GM23248 (cell line): Measurements from ENCODE around the gene MARCHF4.

Experiments used
- EZH2 ChIP-seq: fragments of 200-600 bp; sonication (generic); IDR thresholded peaks from 2 replicates; pipeline ENCODE4 v1.6.1; 2018; ENCODE audit warnings: antibody characterized with exemption, mild to moderate bottlenecking; ENCODE audit not compliant: insufficient read depth, poor library complexity, severe bottlenecking
- EZH2phosphoT487 ChIP-seq: fragments of 200-600 bp; sonication (generic); IDR thresholded peaks from 2 replicates; pipeline ENCODE4 v1.6.1; 2018; ENCODE audit warnings: antibody characterized with exemption, moderate library complexity, mild to moderate bottlenecking, low read depth; ENCODE audit not compliant: insufficient read depth

DNA sequence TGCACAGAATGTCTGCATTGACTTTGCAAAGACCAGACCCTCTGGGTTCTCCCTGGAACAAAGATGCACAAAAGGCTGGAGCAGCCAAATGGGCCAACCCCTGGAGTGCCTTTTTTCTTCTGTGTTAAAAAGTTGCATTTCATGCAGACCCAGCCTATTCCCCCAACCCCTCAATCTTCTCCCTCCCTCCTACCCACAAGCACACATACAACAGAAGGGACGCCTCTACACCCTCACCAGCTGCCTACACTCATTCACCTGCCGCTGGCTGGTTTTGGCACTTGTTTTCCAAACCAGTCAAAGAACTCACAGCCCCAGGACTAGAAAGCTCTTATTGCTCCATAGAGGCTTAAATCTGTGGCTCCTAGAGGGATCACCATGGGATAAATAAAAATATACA, 16.6 kb downstream of the MARCHF4 start:
- TF ChIP-seq EZH2phosphoT487: no peak
- TF ChIP-seq EZH2: no peak
